SK-N-SH (cell line): Measurements from ENCODE around the gene PHF20. TPM values are rescaled to one million over a fixed set of nuclear protein-coding genes. Genes with fewer than 3 reads are reported as not detected.

Experiments
- FOSL2 ChIP-seq: IDR thresholded peaks from 2 replicates; pipeline ENCODE4 v1.4.0; 2012; ENCODE audit warnings: low read depth, mild to moderate bottlenecking, moderate library complexity, borderline replicate concordance
- MXI1 ChIP-seq: IDR thresholded peaks from 2 replicates; pipeline ENCODE4 v1.6.1; 2012; ENCODE audit warnings: mild to moderate bottlenecking, low read depth, low read length, improper control_type of control experiment
- POLR2AphosphoS5 ChIP-seq: IDR thresholded peaks from 2 replicates; pipeline ENCODE4 v1.6.1; 2012; ENCODE audit warnings: low read depth, low read length
- RAD21 ChIP-seq: IDR thresholded peaks from 2 replicates; pipeline ENCODE4 v1.6.1; 2012; ENCODE audit warnings: mild to moderate bottlenecking, low read length
- RXRA ChIP-seq: IDR thresholded peaks from 2 replicates; pipeline ENCODE4 v1.4.0; 2012; ENCODE audit warnings: low read depth, mild to moderate bottlenecking, borderline replicate concordance
- SIN3A ChIP-seq: IDR thresholded peaks from 2 replicates; pipeline ENCODE4 v1.6.1; 2012; ENCODE audit warnings: low read depth, mild to moderate bottlenecking, low read length, moderate library complexity, borderline replicate concordance
- TEAD4 ChIP-seq: IDR thresholded peaks from 2 replicates; pipeline ENCODE4 v1.4.0; 2012; ENCODE audit warnings: mild to moderate bottlenecking, borderline replicate concordance; ENCODE audit not compliant: insufficient read depth
- polyA plus RNA-seq, 3 experiments: library from polyadenylated mRNA; depleted of rRNA; stranded (reverse); fragments of >200 nt; gene quantifications; 2 replicates each; pipeline ENCODE4 v1.2.3, GENCODE V29; 2012
- TF ChIP-seq, protein P1 (sequence below): IDR thresholded peaks from 2 replicates; pipeline ENCODE4 v1.4.0; 2012; ENCODE audit warnings: low read depth
- TF ChIP-seq, protein P2 (sequence below): IDR thresholded peaks from 2 replicates; pipeline ENCODE4; 2012
- TF ChIP-seq, protein P3 (sequence below): IDR thresholded peaks from 2 replicates; pipeline ENCODE4 v1.4.0; 2012; ENCODE audit warnings: low read depth, borderline replicate concordance
- TF ChIP-seq, protein P4 (sequence below): IDR thresholded peaks from 2 replicates; pipeline ENCODE4 v1.4.0; 2012; ENCODE audit warnings: low read depth, borderline replicate concordance
- TF ChIP-seq, protein P5 (sequence below): IDR thresholded peaks from 2 replicates; pipeline ENCODE4 v1.6.1; 2012; ENCODE audit warnings: mild to moderate bottlenecking, low read depth, low read length, moderate library complexity
- TF ChIP-seq, protein P6 (sequence below): fragments of 150-350 bp; IDR thresholded peaks from 2 replicates; pipeline ENCODE4 v1.6.1; 2017; ENCODE audit warnings: antibody characterized with exemption, low read length, low read depth, borderline replicate concordance
- TF ChIP-seq, protein P7 (sequence below): fragments of 150-350 bp; IDR thresholded peaks from 2 replicates; pipeline ENCODE4 v1.6.1; 2016; ENCODE audit warnings: mild to moderate bottlenecking, low read depth, low read length

Gene PHF20
- polyA plus RNA-seq, 1 of the 3 experiments (the other 2 are of a cell fraction): 23.8 TPM

DNA sequence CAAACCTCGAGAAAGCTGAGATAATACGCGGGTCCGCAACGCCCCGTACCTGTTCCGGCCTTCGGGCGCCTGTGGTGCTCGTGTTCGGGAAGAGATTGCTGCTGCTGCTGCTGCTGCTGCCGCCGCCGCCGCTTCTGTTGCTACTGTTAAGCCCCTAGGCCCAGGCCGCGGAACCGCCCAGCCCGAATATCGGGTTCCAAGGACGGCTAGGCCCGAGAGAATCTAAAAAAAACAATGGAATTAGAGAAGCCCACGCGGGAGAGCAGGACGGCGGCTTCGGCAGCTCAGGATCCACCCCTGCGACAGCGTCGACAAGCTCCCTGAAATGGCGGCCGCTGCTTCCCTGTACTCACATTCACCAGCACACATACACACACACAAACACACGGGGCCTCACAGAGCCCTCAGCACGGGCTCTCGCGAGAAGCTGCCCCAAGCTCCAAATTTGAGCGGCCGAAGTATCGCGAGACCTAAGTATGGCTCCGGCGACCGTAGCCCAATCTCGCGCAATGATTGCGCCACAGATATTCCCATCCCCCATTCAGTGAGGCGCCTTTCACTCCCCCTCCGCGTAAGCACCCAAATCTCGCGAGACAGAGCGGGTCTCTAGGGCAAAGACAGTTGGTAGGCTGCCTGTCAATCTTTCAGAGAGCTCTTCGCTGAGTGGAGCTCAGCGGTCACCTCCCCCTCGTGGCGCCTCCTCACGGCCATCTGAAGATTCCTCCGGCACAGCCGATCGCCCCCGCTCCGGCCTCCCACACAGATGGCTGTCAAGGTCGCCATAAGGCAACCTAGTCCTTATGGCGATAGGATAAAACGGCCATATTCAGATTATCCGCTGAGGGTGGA is 29.7 kb upstream of the PHF20 start, which contains the start of gene RBM39 (continued):
- TF ChIP-seq POLR2AphosphoS5: peak; percentile 98
- 0 out of 2 replicates have a peak, but pooled peaks have one; percentile 8 for TF ChIP-seq RAD21
- TF ChIP-seq, protein P1, sequence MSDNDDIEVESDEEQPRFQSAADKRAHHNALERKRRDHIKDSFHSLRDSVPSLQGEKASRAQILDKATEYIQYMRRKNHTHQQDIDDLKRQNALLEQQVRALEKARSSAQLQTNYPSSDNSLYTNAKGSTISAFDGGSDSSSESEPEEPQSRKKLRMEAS: peak; percentile 91
- TF ChIP-seq, protein P2, sequence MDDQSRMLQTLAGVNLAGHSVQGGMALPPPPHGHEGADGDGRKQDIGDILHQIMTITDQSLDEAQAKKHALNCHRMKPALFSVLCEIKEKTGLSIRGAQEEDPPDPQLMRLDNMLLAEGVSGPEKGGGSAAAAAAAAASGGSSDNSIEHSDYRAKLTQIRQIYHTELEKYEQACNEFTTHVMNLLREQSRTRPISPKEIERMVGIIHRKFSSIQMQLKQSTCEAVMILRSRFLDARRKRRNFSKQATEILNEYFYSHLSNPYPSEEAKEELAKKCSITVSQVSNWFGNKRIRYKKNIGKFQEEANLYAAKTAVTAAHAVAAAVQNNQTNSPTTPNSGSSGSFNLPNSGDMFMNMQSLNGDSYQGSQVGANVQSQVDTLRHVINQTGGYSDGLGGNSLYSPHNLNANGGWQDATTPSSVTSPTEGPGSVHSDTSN: peak; percentile 100
- TF ChIP-seq FOSL2: no peak
- peak; percentile 55; the same call in 1 of the 2 replicates for TF ChIP-seq MXI1
- no peak for TF ChIP-seq RXRA
- TF ChIP-seq, protein P3, sequence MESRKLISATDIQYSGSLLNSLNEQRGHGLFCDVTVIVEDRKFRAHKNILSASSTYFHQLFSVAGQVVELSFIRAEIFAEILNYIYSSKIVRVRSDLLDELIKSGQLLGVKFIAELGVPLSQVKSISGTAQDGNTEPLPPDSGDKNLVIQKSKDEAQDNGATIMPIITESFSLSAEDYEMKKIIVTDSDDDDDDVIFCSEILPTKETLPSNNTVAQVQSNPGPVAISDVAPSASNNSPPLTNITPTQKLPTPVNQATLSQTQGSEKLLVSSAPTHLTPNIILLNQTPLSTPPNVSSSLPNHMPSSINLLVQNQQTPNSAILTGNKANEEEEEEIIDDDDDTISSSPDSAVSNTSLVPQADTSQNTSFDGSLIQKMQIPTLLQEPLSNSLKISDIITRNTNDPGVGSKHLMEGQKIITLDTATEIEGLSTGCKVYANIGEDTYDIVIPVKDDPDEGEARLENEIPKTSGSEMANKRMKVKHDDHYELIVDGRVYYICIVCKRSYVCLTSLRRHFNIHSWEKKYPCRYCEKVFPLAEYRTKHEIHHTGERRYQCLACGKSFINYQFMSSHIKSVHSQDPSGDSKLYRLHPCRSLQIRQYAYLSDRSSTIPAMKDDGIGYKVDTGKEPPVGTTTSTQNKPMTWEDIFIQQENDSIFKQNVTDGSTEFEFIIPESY: peak; percentile 100
- TF ChIP-seq TEAD4: no peak; the same call in 1 of the 2 replicates
- TF ChIP-seq, protein P4, sequence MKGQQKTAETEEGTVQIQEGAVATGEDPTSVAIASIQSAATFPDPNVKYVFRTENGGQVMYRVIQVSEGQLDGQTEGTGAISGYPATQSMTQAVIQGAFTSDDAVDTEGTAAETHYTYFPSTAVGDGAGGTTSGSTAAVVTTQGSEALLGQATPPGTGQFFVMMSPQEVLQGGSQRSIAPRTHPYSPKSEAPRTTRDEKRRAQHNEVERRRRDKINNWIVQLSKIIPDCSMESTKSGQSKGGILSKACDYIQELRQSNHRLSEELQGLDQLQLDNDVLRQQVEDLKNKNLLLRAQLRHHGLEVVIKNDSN: peak; percentile 37; the same call in 1 of the 2 replicates
- TF ChIP-seq, protein P5, sequence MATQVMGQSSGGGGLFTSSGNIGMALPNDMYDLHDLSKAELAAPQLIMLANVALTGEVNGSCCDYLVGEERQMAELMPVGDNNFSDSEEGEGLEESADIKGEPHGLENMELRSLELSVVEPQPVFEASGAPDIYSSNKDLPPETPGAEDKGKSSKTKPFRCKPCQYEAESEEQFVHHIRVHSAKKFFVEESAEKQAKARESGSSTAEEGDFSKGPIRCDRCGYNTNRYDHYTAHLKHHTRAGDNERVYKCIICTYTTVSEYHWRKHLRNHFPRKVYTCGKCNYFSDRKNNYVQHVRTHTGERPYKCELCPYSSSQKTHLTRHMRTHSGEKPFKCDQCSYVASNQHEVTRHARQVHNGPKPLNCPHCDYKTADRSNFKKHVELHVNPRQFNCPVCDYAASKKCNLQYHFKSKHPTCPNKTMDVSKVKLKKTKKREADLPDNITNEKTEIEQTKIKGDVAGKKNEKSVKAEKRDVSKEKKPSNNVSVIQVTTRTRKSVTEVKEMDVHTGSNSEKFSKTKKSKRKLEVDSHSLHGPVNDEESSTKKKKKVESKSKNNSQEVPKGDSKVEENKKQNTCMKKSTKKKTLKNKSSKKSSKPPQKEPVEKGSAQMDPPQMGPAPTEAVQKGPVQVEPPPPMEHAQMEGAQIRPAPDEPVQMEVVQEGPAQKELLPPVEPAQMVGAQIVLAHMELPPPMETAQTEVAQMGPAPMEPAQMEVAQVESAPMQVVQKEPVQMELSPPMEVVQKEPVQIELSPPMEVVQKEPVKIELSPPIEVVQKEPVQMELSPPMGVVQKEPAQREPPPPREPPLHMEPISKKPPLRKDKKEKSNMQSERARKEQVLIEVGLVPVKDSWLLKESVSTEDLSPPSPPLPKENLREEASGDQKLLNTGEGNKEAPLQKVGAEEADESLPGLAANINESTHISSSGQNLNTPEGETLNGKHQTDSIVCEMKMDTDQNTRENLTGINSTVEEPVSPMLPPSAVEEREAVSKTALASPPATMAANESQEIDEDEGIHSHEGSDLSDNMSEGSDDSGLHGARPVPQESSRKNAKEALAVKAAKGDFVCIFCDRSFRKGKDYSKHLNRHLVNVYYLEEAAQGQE: peak; percentile 74; the same call in 1 of the 2 replicates
- TF ChIP-seq, protein P6, sequence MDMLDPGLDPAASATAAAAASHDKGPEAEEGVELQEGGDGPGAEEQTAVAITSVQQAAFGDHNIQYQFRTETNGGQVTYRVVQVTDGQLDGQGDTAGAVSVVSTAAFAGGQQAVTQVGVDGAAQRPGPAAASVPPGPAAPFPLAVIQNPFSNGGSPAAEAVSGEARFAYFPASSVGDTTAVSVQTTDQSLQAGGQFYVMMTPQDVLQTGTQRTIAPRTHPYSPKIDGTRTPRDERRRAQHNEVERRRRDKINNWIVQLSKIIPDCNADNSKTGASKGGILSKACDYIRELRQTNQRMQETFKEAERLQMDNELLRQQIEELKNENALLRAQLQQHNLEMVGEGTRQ: no peak
- TF ChIP-seq, protein P7, sequence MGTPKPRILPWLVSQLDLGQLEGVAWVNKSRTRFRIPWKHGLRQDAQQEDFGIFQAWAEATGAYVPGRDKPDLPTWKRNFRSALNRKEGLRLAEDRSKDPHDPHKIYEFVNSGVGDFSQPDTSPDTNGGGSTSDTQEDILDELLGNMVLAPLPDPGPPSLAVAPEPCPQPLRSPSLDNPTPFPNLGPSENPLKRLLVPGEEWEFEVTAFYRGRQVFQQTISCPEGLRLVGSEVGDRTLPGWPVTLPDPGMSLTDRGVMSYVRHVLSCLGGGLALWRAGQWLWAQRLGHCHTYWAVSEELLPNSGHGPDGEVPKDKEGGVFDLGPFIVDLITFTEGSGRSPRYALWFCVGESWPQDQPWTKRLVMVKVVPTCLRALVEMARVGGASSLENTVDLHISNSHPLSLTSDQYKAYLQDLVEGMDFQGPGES: peak; percentile 81
- TF ChIP-seq SIN3A: peak; percentile 100
